Measurements from ENCODE around the gene TMEM132C. TPM values are rescaled to one million over a fixed set of nuclear protein-coding genes. Genes with fewer than 3 reads are reported as not detected.

Gene TMEM132C
- total RNA-seq, 1 donor from 2014 or later, result not detected

GRCh38 chr12:128415036-128415560, 148.1 kb downstream of the TMEM132C start:
- intact Hi-C loops (cut with micrococcal nuclease), result no loop called here

DNA sequence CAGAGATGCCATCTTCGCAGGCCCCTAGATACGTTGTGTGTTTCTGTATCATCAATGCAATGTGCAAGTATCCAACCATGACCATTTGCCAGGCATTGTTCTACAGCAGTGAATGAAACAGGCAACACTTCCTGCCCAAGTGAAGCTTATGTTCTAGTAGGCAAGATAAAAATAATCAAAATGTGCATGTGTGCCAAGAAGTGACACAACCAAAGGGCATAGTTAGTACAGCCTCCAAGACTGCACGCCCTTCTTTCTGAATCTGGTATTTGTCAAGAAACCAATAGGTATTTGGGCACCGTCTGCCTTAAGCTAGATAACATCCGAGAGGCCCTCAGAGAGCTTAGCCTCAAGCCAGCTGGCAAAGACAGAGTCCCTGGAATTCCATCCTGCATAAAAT, 152.0 kb downstream of the TMEM132C start:
- intact Hi-C loops (cut with micrococcal nuclease), result no loop called here

DNA sequence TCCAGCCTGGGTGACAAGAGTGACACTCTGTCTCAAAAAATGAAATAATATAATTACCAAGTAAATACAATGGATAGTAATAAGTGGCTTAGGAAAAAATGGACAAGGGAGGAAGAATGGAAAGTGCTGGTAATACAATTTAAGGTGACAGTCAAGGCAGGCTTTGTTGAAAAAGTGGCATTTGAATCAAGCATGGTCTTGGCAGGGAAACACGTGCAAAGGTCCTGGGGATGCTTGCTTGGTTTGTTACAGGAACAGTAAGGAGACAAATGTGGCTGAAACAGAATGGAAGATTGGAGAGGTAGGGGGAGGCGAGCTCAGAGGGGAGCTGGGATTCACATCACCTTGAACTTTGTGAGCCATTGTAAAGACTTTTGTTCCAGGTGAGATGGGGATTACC, 153.2 kb downstream of the TMEM132C start:
- intact Hi-C loops (cut with micrococcal nuclease), result no loop called here

- intact Hi-C loops (cut with micrococcal nuclease), result no loop called here
Observed at GRCh38 chr12:128421375-128421774, 154.4 kb downstream of the TMEM132C start.

DNA sequence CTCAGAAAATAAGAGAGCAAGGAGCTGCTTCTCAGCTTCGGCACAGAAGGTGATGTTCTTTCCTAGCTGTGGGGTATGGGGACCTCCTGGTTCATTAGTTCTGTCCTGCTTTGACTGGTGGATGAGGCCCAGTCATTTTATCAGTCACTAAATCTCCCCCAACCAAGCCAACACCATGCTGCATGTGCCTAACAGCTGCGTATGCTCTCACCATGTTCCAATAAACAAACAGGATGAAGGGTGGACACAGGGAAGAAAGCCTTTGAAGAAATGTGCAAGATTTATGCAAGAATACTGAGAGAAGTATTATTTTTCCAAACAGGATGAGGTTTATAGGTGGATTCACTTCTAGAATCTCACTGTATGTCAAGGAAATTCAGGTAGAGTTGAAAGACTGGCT, 156.2 kb downstream of the TMEM132C start:
- intact Hi-C loops (cut with micrococcal nuclease), result no loop called here

- intact Hi-C loops (cut with micrococcal nuclease), result no loop called here
Observed at GRCh38 chr12:128424931-128425431, 158.0 kb downstream of the TMEM132C start.

DNA sequence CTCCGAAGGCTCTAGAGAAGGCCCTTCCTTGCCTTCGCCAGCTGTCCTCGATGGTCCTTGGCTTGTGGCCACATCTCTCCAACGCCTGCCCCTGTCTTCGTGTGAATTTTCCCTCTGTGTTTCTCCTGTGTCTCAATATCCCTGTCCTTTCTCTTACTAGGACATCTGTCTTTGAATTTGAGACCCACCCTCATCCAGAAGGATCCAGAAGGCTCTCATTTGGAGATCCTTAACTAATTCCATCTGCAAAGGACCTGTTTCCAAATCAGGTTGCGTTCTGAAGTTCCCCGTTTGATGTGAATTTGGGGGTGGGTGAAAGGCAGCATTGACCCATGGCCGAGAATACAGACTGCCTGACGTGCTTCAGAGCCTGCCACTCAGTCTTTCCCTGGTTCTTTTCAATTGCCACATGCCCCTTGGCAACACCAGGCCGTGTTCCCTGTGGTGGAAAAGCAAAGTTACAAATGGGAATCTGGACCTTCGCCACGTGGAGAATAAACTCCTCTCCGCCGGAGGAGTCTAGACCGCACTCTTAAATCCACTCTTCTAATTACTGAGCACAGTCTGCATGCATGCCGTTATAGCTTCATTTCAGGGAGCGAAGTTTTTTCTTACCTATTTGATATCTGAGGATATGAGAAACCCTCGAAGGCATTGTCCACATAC, 158.8 kb downstream of the TMEM132C start:
- intact Hi-C loops (cut with micrococcal nuclease), result no loop called here

GRCh38 chr12:128426511-128426910, 159.5 kb downstream of the TMEM132C start:
- intact Hi-C loops (cut with micrococcal nuclease), result no loop called here

DNA sequence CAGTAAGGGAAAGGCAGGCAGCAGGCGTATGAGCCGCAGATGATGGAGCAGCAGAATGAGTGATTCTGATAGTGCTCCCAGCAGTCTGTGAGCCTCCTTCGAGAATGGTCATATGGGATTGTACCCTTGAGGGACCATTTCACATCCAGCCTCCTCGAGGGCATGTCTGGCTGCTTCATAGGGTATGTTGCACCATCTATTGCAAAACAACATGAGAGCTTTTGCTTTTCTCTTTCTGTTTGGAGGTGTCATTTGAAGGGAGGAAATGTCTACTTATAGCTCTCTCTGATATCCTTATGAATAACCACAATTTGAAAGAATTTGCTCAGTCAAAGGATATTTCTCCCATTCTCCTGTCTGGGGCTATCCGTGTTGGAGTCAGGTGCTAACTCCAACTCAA, 172.8 kb downstream of the TMEM132C start:
- intact Hi-C loops (cut with micrococcal nuclease), result no loop called here

- intact Hi-C loops (cut with micrococcal nuclease), result no loop called here
Observed at GRCh38 chr12:128442096-128442495, 175.1 kb downstream of the TMEM132C start.

DNA sequence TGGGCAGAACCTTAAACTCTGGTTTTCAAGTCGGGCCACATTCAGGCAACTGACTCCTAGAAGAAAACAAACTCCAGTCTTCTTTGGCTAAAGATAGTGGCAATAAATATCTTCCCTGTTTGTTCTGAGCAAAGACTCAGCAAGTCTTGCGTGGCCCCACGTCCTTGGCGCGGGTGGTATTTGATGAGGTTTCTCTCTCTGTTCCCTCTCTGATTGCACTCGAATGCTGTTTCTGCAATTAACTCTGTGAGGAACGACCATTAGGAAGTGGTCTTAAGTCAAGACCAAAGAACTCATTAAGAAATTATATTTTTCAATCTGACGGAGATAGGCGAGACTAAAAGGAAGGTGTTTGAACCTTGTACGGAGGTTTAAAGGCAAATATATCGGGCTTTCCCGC, 177.6 kb downstream of the TMEM132C start:
- intact Hi-C loops (cut with micrococcal nuclease), result no loop called here

DNA sequence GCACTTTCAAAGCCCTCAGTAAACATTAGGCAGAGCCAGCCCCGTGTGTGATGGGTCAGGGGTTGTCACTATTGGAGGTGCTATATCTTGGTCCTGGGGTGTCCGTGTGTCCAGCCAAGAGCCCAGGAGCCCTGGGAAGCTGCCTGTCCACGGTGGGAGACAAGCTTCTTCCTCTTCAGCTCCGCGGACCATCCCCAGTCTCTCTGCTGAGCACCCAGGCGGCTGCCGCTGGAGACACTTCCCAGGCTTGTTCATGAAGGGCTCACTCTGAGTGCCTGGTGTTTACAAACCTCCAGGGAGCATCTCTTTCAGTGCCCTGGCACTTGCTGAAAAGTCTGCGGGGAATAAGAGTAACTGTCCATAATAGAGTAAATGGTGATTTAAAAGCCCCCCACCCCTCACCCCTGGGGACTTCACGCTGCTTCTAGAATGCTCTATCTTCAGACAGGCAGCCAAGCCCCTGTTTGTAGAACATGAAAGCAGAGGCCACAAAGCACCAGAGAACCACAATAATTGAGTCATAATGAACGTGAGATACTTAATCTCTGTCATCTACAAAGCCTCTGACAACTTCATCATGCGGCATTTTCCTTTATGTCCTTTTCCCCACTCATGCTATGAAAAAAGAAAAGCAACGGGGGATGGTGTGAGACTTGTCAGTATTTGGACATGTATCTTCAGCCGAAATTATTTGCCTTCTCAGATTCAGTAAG, 178.6 kb downstream of the TMEM132C start:
- intact Hi-C loops (cut with micrococcal nuclease), result no loop called here

DNA sequence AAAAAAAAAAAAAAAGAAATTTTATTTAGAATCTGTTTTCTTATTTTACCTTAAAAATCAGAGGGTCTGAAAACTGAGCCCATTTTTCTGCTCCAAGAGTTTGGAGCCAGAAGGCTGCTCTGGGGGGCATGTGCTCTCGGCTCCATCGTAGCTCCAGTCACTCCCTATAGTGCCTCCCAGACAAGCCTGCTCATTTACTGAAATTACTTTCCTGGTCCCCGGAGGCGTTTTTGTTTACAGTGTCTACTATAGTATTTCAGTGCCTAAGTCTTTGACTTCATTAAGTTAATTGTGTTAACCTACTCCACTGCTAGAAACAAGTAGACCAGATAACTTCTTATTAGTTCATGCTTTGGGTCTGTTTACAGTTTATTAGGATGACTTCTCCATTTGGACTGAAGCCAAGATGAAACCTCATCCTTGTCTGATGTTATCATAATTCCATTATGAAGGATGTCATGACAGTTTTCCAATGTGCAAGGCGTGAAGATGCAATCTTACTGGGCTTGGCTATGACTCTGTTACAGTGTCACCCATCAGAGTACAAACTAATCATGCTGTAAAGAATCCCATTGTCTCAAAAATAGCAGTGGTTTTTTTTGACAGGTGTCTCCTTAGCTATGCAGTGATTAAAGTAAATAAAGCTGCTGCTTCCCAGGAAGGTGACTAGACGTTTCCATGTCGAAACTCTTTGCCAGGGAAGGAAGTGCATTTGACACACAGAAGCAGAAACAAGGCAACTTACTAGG, 182.3 kb downstream of the TMEM132C start:
- intact Hi-C loops (cut with micrococcal nuclease), result no loop called here

DNA sequence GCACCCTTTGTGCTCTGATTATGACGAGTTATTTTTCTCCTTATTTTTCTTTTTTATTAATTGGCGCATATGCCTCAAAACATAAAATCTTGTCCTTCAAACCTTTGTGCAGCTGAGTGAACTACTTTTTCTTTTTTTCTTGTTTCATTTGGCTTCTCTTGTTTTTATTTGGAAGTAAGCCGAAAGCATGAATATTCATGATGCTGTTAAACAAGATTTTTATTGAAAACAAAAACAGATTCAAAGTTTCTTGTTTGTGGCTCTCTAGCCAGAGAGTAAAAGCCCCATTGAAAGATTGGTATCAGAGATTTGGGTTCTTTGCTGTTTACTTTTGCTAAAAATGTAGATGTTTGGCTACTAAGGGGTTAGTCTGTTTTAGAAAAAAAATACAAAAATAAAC, 183.8 kb downstream of the TMEM132C start:
- intact Hi-C loops (cut with micrococcal nuclease), result no loop called here

DNA sequence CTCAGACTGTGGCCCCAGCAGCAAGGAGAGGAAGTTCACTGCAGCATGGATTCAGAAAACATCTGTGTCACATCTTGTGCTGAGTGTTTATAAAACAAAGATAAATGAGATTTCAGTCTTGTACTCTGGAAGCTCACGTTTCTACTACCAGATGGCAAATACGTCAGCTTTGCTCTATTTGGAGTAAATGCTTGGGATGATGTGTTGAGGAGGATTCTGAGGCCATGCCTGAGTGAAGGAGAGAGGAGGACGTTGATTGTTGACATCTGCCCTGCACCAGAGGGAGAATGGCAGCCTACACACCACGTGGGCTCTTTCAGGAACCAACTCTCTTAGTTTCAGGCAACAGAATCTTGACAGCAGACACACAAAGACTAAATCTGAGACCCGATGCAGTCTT, 188.9 kb downstream of the TMEM132C start:
- intact Hi-C loops (cut with micrococcal nuclease), result no loop called here

- intact Hi-C loops (cut with micrococcal nuclease), result no loop called here
Observed at GRCh38 chr12:128456922-128457321, 190.0 kb downstream of the TMEM132C start.

- intact Hi-C loops (cut with micrococcal nuclease), result no loop called here
Observed at GRCh38 chr12:128458301-128458974, 191.5 kb downstream of the TMEM132C start.

GRCh38 chr12:128459067-128459466, 192.1 kb downstream of the TMEM132C start:
- intact Hi-C loops (cut with micrococcal nuclease), result no loop called here

GRCh38 chr12:128463881-128464280, 196.9 kb downstream of the TMEM132C start:
- intact Hi-C loops (cut with micrococcal nuclease), result no loop called here

DNA sequence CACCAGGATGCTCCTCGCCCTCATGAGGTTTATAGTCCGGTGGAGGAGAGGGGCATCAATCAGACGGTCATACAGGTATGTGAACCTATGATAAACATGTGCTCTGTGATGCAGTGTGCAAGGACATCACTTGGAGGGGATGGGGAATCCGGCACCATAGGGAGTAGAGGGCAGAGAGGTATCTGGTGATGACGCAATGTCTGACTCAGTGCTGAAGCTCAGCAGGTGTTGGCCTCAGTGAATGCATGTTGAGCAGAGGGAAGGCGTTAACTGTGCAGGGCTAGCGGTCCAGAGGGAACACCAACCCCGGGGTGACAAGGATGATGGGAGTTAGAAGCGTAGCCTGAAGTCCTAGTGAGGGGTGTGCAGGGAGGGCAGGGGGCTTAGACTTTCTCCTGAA, 200.9 kb downstream of the TMEM132C start:
- intact Hi-C loops (cut with micrococcal nuclease), result no loop called here

- intact Hi-C loops (cut with micrococcal nuclease), result no loop called here
Observed at GRCh38 chr12:128468926-128469325, 202.0 kb downstream of the TMEM132C start.

Data from T-helper 1 cell treated with Interleukin-12 subunit alpha and Interleukin-12 subunit beta and Interleukin-4 antibody, amounts not matched to agents 30 ng/mL and 1 ng/mL, for 36 hours (primary cell).